HepG2 (cell line): ENCODE measurements around the gene ACOT6. TPM values are rescaled to one million over a fixed set of nuclear protein-coding genes. Genes with fewer than 3 reads are reported as not detected.

Source experiments
- ATAC-seq: fragments of 200-7000 bp; cut with Tn5 transposase; 3 replicates; pipeline ENCODE4 v1.9.1; 2020; ENCODE audit warnings: mild to moderate bottlenecking, moderate library complexity
- BruUV-seq: library from RNA; stranded (reverse); fragments of 400-500 nt; replicated peaks from 2 replicates; lab custom pipeline; 2021; lab: Mats Ljungman, UMichigan
- CTCF ChIA-PET: fragments of 300-600 bp; formaldehyde crosslinking; extraction: SDS; loops from one replicate; lab custom pipeline; 2021; ENCODE audit warnings: low total read pairs, inconsistent platforms, low intra/inter-chr PET ratio; lab: Yijun Ruan, JAX
- POLR2A ChIA-PET: fragments of 350-600 bp; sonication (Branson Sonifier 250); formaldehyde crosslinking; loops from one replicate; lab custom pipeline; 2020; ENCODE audit warnings: antibody characterized with exemption, inconsistent platforms; lab: Yijun Ruan, JAX
- DNase-seq: peaks from one replicate; pipeline ENCODE4 v3.0.0-alpha.2; 2015; ENCODE audit warnings: low spot score
- FAIRE-seq: peaks from 3 replicates; lab custom pipeline; 2011; peaks lifted over from hg19 to GRCh38; lab: Jason Lieb, UNC
- H2AFZ ChIP-seq: one replicate; pipeline ENCODE4 v1.6.1; 2011; ENCODE audit warnings: low read length, inconsistent platforms
- H3K27ac ChIP-seq: fragments of 300-600 bp; 3 replicates; pipeline ENCODE4 v1.8.0; 2011; ENCODE audit warnings: mixed run types, mild to moderate bottlenecking, mixed read lengths, low read length, inconsistent platforms; ENCODE audit not compliant: insufficient read depth; ENCODE audit errors: extremely low read length
- H3K27me3 ChIP-seq, 2 experiments: fragments of 200-600 bp in 1 of 2; 2 replicates in 1 of 2; 3 replicates in 1 of 2; pipeline versions ENCODE4 v1.6.0 to v1.8.0; 2011; ENCODE audit warnings: low read length in 2 of 2, mild to moderate bottlenecking in 2 of 2, moderate library complexity in 2 of 2, inconsistent platforms in 1 of 2; ENCODE audit not compliant: insufficient read depth in 2 of 2, control insufficient read depth in 1 of 2
- H3K36me3 ChIP-seq, 2 experiments: fragments of 200-600 bp in 1 of 2; replicated peaks in 1 of 2; 2 replicates in 1 of 2; 3 replicates in 1 of 2; pipeline versions ENCODE4 v1.5.1 to v1.8.0; 2011; ENCODE audit warnings: low read length in 2 of 2, inconsistent platforms in 1 of 2; ENCODE audit not compliant: insufficient read depth in 2 of 2, control insufficient read depth in 1 of 2
- H3K4me1 ChIP-seq: 2 replicates; pipeline ENCODE4 v1.5.1; 2012; ENCODE audit warnings: low read length, inconsistent platforms; ENCODE audit not compliant: insufficient read depth
- H3K4me2 ChIP-seq: 2 replicates; pipeline ENCODE4 v1.6.0; 2011; ENCODE audit warnings: low read depth, low read length, inconsistent platforms
- H3K4me3 ChIP-seq, 3 experiments: fragments of 200-600 bp in 1 of 3; sonication (generic), shearing (Covaris generic) in 1 of 3; replicated peaks in 1 of 3; 2 replicates each; pipeline ENCODE4 v1.5.1; 2011 to 2016; ENCODE audit warnings: low read length in 3 of 3, inconsistent platforms in 2 of 3, low read depth in 2 of 3, mild to moderate bottlenecking in 2 of 3, control low read depth in 1 of 3, mixed read lengths in 1 of 3; ENCODE audit not compliant: insufficient read depth in 1 of 3
- H3K79me2 ChIP-seq: one replicate; pipeline ENCODE4 v1.6.1; 2011; ENCODE audit warnings: low read length, inconsistent platforms; ENCODE audit not compliant: insufficient read depth
- H3K9ac ChIP-seq: 2 replicates; pipeline ENCODE4 v1.6.0; 2011; ENCODE audit warnings: mild to moderate bottlenecking, low read depth, low read length, inconsistent platforms; ENCODE audit not compliant: insufficient read depth
- H3K9me3 ChIP-seq: 2 replicates; pipeline ENCODE4 v1.5.1; 2012; ENCODE audit warnings: mild to moderate bottlenecking, low read length
- H4K20me1 ChIP-seq: 2 replicates; pipeline ENCODE4 v1.6.0; 2011; ENCODE audit warnings: inconsistent platforms, mild to moderate bottlenecking, low read length, moderate library complexity; ENCODE audit not compliant: insufficient read depth
- ATF7-NPFF ChIP-seq: sonication (generic); formaldehyde crosslinking; IDR thresholded peaks from 2 replicates; pipeline ENCODE4 v1.8.1; 2023; ENCODE audit warnings: mild to moderate bottlenecking, low read depth, missing genetic modification reagents, moderate library complexity
- SAFB2 ChIP-seq: sonication (generic); formaldehyde crosslinking; IDR thresholded peaks from 2 replicates; pipeline ENCODE4 v1.5.1; 2020; ENCODE audit warnings: missing genetic modification reagents, low read depth, mild to moderate bottlenecking, borderline replicate concordance
- TBX2 ChIP-seq: sonication (generic); formaldehyde crosslinking; IDR thresholded peaks from 2 replicates; pipeline ENCODE4 v1.5.0; 2020; ENCODE audit warnings: missing genetic modification reagents, mild to moderate bottlenecking, borderline replicate concordance
- ZFP82 ChIP-seq: sonication (generic); formaldehyde crosslinking; IDR thresholded peaks from 2 replicates; pipeline ENCODE4 v1.5.1; 2020; ENCODE audit warnings: mild to moderate bottlenecking, missing genetic modification reagents, borderline replicate concordance
- ZFX ChIP-seq: sonication (generic); formaldehyde crosslinking; IDR thresholded peaks from 2 replicates; pipeline ENCODE4 v1.4.0; 2020; ENCODE audit warnings: mild to moderate bottlenecking, low read depth, missing genetic modification reagents, moderate library complexity
- ZNF547 ChIP-seq: sonication (generic); formaldehyde crosslinking; IDR thresholded peaks from 2 replicates; pipeline ENCODE4 v1.5.1; 2020; ENCODE audit warnings: mild to moderate bottlenecking, missing genetic modification reagents
- ZNF841 ChIP-seq: sonication (generic); formaldehyde crosslinking; IDR thresholded peaks from 2 replicates; pipeline ENCODE4 v1.8.1; 2023; ENCODE audit warnings: missing genetic modification reagents, borderline replicate concordance
- WGBS: methylation state at CpG from one replicate; pipeline ENCODE4 v1.1.6; 2017; ENCODE audit warnings: low lambda C conversion rate; 5-methylcytosine and 5-hydroxymethylcytosine counted together
- in situ Hi-C: cut with HindIII; loops from 2 replicates; pipeline ENCODE4 v1.10.0; 2017; ENCODE audit warnings: low pct_unique_long_range_greater_than_20kb; ENCODE audit not compliant: extremely low pct_ligation_motif_present
- intact Hi-C: fragments of 100-400 bp; cut with micrococcal nuclease; formaldehyde crosslinking; loops from one replicate; pipeline ENCODE4 v1.10.0; 2022; ENCODE audit not compliant: unreplicated experiment
- polyA plus RNA-seq, 8 experiments: library from polyadenylated mRNA; depleted of rRNA in 3 of 8; stranded (reverse) in 7 of 8; unstranded in 1 of 8; fragments of >200 nt; fragmentation: Illumina TruSeq in 4 of 8; extraction: Trizol in 4 of 8; gene quantifications; 2 replicates each; pipeline versions ENCODE4 v1.2.1 to v1.2.3, GENCODE V29; 2011 to 2016; ENCODE audit warnings: low read depth in 4 of 8, missing spikeins in 1 of 8, mixed read lengths in 1 of 8; ENCODE audit not compliant: insufficient read depth in 1 of 8
- total RNA-seq, 5 experiments: library from RNA; depleted of rRNA; stranded (reverse); fragments of >200 nt; fragmentation: Illumina TruSeq; extraction: Trizol; gene quantifications; 2 replicates each; pipeline ENCODE4 v1.2.3, GENCODE V29; 2016; ENCODE audit warnings: low read depth in 1 of 5
- TF ChIP-seq, protein P1 (sequence below): sonication (generic); formaldehyde crosslinking; IDR thresholded peaks from 2 replicates; pipeline ENCODE4 v1.4.0; 2020; ENCODE audit warnings: mild to moderate bottlenecking, missing genetic modification reagents
- TF ChIP-seq, protein P2 (sequence below): sonication (generic); formaldehyde crosslinking; IDR thresholded peaks from 2 replicates; pipeline ENCODE4 v1.8.1; 2023; ENCODE audit warnings: mild to moderate bottlenecking, missing genetic modification reagents
- TF ChIP-seq, protein P3 (sequence below): sonication (generic); formaldehyde crosslinking; IDR thresholded peaks from 2 replicates; pipeline ENCODE4 v1.4.0; 2020; ENCODE audit warnings: mild to moderate bottlenecking, missing genetic modification reagents, borderline replicate concordance

The ACOT6 gene
- total and polyA plus RNA-seq, 2 of the 13 experiments (the other 11 are each of a cell fraction or from before 2014, with no cell fraction given): 0.15 to 0.27 TPM

DNA sequence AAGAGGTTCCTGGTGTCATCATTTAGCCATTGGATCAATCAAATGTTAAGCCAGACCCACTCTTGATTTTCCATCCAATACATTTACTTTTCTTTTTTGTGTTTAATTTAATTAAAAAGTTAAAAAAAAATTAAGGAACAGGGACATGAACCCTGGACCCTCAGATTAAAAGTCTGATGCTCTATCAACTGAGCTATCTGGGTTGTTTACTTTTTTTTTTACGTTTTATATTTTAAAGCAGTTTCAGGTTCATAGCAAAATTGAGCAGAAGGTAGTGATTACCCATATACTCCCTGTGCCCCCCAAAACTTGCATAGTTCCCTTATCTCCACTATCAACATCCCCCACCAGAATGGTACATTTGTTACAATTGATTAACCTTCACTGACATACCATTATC, 23.6 kb upstream of the ACOT6 start:
- no TSS peak for BruUV-seq
- no peak overlapping the region for H3K4me3 ChIP-seq
- no peak for DNase-seq
- CTCF ChIA-PET: no interaction called here
- H3K36me3 ChIP-seq: no peaks in the 10 kb centered on the region
- H2AFZ ChIP-seq: no peak overlapping the region
- no peaks in the 10 kb centered on the region for H3K4me1 ChIP-seq
- H3K9me3 ChIP-seq: no peaks in the 10 kb centered on the region
- no peak for FAIRE-seq
- TF ChIP-seq ZFX (no peak), ZFP82 (CRISPR knock-in tag) (no peak), TBX2 (CRISPR knock-in tag) (no peak), SAFB2 (CRISPR knock-in tag) (no peak), ZNF841 (CRISPR knock-in tag) (no peak), ZNF547 (no peak)
- TF ChIP-seq, protein P1, sequence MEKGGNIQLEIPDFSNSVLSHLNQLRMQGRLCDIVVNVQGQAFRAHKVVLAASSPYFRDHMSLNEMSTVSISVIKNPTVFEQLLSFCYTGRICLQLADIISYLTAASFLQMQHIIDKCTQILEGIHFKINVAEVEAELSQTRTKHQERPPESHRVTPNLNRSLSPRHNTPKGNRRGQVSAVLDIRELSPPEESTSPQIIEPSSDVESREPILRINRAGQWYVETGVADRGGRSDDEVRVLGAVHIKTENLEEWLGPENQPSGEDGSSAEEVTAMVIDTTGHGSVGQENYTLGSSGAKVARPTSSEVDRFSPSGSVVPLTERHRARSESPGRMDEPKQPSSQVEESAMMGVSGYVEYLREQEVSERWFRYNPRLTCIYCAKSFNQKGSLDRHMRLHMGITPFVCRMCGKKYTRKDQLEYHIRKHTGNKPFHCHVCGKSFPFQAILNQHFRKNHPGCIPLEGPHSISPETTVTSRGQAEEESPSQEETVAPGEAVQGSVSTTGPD (CRISPR knock-in tag): no peak
- ATAC-seq: no peak
- in situ Hi-C loops: no loop called here
- no peaks in the 10 kb centered on the region for H3K79me2 ChIP-seq
- POLR2A ChIA-PET: no interaction called here
- WGBS: 9% methylated on average over 1 of the region's 1 CpG
- no peak overlapping the region for H3K9ac ChIP-seq
- no peaks in the 10 kb centered on the region for H3K27me3 ChIP-seq
- H3K27ac ChIP-seq: no peak overlapping the region
- no peak overlapping the region for H3K4me2 ChIP-seq
- no peaks in the 10 kb centered on the region for H4K20me1 ChIP-seq
- intact Hi-C loops: no loop called here

DNA sequence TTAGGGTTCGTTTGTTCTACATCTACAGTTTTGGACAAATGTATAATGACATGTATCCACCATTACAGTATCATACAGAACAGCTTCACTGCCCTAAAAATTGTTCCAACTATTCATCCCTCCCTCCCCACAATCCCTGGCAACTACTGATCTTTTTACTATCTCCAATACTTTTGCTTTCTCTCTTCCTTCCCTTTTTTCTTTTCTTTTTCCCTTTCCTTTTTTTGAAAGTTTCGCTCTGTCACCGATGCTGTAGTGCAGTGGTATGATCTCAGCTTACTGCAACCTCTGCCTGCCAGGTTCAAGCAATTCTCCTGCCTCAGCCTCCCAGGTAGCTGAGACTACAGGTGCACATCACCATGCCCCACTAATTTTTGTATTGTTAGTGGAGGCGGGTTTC, 23.2 kb upstream of the ACOT6 start:
- ChIA-PET CTCF (no interaction called here), POLR2A (no interaction called here)
- Histone ChIP-seq H3K79me2 (no peaks in the 10 kb centered on the region), H3K4me3 (no peak overlapping the region), H3K36me3 (no peaks in the 10 kb centered on the region), H3K9ac (no peak overlapping the region), H3K4me2 (no peak overlapping the region), H2AFZ (no peak overlapping the region), H3K4me1 (no peaks in the 10 kb centered on the region), H3K9me3 (no peaks in the 10 kb centered on the region), H4K20me1 (no peaks in the 10 kb centered on the region), H3K27me3 (no peaks in the 10 kb centered on the region), H3K27ac (no peak overlapping the region)
- 61% methylated on average over 4 of the region's 4 CpGs for WGBS
- intact Hi-C loops (no loop called here), in situ Hi-C loops (no loop called here)
- no peak for FAIRE-seq
- DNase-seq: no peak
- BruUV-seq: no TSS peak
- ATAC-seq: no peak
- TF ChIP-seq, protein P2, sequence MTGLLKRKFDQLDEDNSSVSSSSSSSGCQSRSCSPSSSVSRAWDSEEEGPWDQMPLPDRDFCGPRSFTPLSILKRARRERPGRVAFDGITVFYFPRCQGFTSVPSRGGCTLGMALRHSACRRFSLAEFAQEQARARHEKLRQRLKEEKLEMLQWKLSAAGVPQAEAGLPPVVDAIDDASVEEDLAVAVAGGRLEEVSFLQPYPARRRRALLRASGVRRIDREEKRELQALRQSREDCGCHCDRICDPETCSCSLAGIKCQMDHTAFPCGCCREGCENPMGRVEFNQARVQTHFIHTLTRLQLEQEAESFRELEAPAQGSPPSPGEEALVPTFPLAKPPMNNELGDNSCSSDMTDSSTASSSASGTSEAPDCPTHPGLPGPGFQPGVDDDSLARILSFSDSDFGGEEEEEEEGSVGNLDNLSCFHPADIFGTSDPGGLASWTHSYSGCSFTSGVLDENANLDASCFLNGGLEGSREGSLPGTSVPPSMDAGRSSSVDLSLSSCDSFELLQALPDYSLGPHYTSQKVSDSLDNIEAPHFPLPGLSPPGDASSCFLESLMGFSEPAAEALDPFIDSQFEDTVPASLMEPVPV: no peak
- TF ChIP-seq, protein P3, sequence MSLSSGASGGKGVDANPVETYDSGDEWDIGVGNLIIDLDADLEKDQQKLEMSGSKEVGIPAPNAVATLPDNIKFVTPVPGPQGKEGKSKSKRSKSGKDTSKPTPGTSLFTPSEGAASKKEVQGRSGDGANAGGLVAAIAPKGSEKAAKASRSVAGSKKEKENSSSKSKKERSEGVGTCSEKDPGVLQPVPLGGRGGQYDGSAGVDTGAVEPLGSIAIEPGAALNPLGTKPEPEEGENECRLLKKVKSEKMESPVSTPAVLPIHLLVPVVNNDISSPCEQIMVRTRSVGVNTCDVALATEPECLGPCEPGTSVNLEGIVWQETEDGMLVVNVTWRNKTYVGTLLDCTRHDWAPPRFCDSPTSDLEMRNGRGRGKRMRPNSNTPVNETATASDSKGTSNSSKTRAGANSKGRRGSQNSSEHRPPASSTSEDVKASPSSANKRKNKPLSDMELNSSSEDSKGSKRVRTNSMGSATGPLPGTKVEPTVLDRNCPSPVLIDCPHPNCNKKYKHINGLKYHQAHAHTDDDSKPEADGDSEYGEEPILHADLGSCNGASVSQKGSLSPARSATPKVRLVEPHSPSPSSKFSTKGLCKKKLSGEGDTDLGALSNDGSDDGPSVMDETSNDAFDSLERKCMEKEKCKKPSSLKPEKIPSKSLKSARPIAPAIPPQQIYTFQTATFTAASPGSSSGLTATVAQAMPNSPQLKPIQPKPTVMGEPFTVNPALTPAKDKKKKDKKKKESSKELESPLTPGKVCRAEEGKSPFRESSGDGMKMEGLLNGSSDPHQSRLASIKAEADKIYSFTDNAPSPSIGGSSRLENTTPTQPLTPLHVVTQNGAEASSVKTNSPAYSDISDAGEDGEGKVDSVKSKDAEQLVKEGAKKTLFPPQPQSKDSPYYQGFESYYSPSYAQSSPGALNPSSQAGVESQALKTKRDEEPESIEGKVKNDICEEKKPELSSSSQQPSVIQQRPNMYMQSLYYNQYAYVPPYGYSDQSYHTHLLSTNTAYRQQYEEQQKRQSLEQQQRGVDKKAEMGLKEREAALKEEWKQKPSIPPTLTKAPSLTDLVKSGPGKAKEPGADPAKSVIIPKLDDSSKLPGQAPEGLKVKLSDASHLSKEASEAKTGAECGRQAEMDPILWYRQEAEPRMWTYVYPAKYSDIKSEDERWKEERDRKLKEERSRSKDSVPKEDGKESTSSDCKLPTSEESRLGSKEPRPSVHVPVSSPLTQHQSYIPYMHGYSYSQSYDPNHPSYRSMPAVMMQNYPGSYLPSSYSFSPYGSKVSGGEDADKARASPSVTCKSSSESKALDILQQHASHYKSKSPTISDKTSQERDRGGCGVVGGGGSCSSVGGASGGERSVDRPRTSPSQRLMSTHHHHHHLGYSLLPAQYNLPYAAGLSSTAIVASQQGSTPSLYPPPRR: no peak
- TF ChIP-seq ATF7-NPFF (CRISPR knock-in tag): no peak
